ENCODE data around the gene CDH4.

- TF ChIP-seq REST (IDR thresholded peaks at IDR 0.05; ENCODE audit: insufficient read depth in 1 of 2, low read depth in 2 of 2, low read length in 2 of 2) (no peak), SIN3A (IDR thresholded peaks at IDR 0.05; ENCODE audit: borderline replicate concordance, insufficient read depth, low read length) (no peak), POLR2AphosphoS5 (IDR thresholded peaks at IDR 0.05; ENCODE audit: low read depth, low read length) (no peak), TAF1 (IDR thresholded peaks at IDR 0.05; ENCODE audit: borderline replicate concordance, insufficient read depth, low read length) (no peak), FOXP2 (optimal IDR thresholded peaks at IDR 0.05; ENCODE audit: borderline replicate concordance, extremely low read depth, extremely low read length, insufficient read depth) (no peak)
Observed at GRCh38 chr20:61800359-61801064, 548.5 kb downstream of the CDH4 start.

Data from PFSK-1 (cell line).